HepG2 (cell line): Measurements from ENCODE around the gene MXD1. TPM values are rescaled to one million over a fixed set of nuclear protein-coding genes. Genes with fewer than 3 reads are reported as not detected.

Experiments
- CEBPG ChIP-seq: IDR thresholded peaks from 2 replicates; pipeline ENCODE4 v1.6.1; 2016
- HHEX ChIP-seq: IDR thresholded peaks from 2 replicates; pipeline ENCODE4 v1.6.1; 2016; ENCODE audit warnings: control low read depth
- IKZF4 ChIP-seq: sonication (generic); formaldehyde crosslinking; IDR thresholded peaks from 2 replicates; pipeline ENCODE4 v1.5.1; 2020; ENCODE audit warnings: borderline replicate concordance, mild to moderate bottlenecking, low read depth, missing genetic modification reagents; ENCODE audit errors: not compliant biosample characterization
- RBM39 ChIP-seq: fragments of 200-400 bp; formaldehyde crosslinking; IDR thresholded peaks from one replicate; pipeline ENCODE4 v1.6.1; 2018; ENCODE audit warnings: antibody characterized with exemption, mild to moderate bottlenecking, low read depth, low read length; ENCODE audit not compliant: poor library complexity, severe bottlenecking
- RFX5 ChIP-seq: IDR thresholded peaks from 2 replicates; pipeline ENCODE4 v1.6.1; 2011; ENCODE audit warnings: low read depth, low read length, improper control_type of control experiment
- SALL2 ChIP-seq: sonication (generic); formaldehyde crosslinking; IDR thresholded peaks from 2 replicates; pipeline ENCODE4 v1.8.1; 2023; ENCODE audit warnings: mild to moderate bottlenecking, missing genetic modification reagents, inconsistent platforms
- SMAD9 ChIP-seq: sonication (generic); formaldehyde crosslinking; IDR thresholded peaks from 2 replicates; pipeline ENCODE4 v1.5.1; 2020; ENCODE audit warnings: mild to moderate bottlenecking, missing genetic modification reagents
- SMARCC2 ChIP-seq: fragments of 450-650 bp; IDR thresholded peaks from 2 replicates; pipeline ENCODE4 v1.6.1; 2017; ENCODE audit warnings: antibody characterized with exemption, mild to moderate bottlenecking
- TARDBP ChIP-seq: sonication (generic); formaldehyde crosslinking; IDR thresholded peaks from 2 replicates; pipeline ENCODE4 v1.8.0; 2022; ENCODE audit warnings: mild to moderate bottlenecking, missing genetic modification reagents
- XRCC5 ChIP-seq: fragments of 200-400 bp; formaldehyde crosslinking; optimal IDR thresholded peaks from 2 replicates; pipeline ENCODE3; 2017; ENCODE audit warnings: mild to moderate bottlenecking, low read length
- YEATS2 ChIP-seq: sonication (generic); formaldehyde crosslinking; IDR thresholded peaks from 2 replicates; pipeline ENCODE4 v1.4.0; 2020; ENCODE audit warnings: missing genetic modification reagents, borderline replicate concordance
- ZBTB7B ChIP-seq: sonication (generic); formaldehyde crosslinking; IDR thresholded peaks from 2 replicates; pipeline ENCODE4 v1.4.0; 2020; ENCODE audit warnings: missing genetic modification reagents
- ZNF3 ChIP-seq: IDR thresholded peaks from 2 replicates; pipeline ENCODE4 v1.7.0; 2017; ENCODE audit warnings: inconsistent platforms
- ZNF503 ChIP-seq: sonication (generic); formaldehyde crosslinking; IDR thresholded peaks from 2 replicates; pipeline ENCODE4 v1.4.0; 2020; ENCODE audit warnings: missing genetic modification reagents
- ZNF530 ChIP-seq: sonication (generic); formaldehyde crosslinking; IDR thresholded peaks from 2 replicates; pipeline ENCODE4 v1.5.0; 2020; ENCODE audit warnings: low read depth, mild to moderate bottlenecking, missing genetic modification reagents
- ZNF772 ChIP-seq: sonication (generic); formaldehyde crosslinking; IDR thresholded peaks from 2 replicates; pipeline ENCODE4 v1.5.0; 2020; ENCODE audit warnings: mild to moderate bottlenecking, missing genetic modification reagents
- ZNF776 ChIP-seq: sonication (generic); formaldehyde crosslinking; IDR thresholded peaks from 2 replicates; pipeline ENCODE4 v1.4.0; 2020; ENCODE audit warnings: mild to moderate bottlenecking, missing genetic modification reagents
- ZNF83 ChIP-seq: sonication (generic); formaldehyde crosslinking; IDR thresholded peaks from 2 replicates; pipeline ENCODE4 v1.4.0; 2020; ENCODE audit warnings: missing genetic modification reagents, mild to moderate bottlenecking, borderline replicate concordance
- ZNF839 ChIP-seq: sonication (generic); formaldehyde crosslinking; IDR thresholded peaks from 2 replicates; pipeline ENCODE4 v1.4.0; 2020; ENCODE audit warnings: missing genetic modification reagents, mild to moderate bottlenecking, borderline replicate concordance
- polyA plus RNA-seq, 8 experiments: library from polyadenylated mRNA; depleted of rRNA in 3 of 8; stranded (reverse) in 7 of 8; unstranded in 1 of 8; fragments of >200 nt; fragmentation: Illumina TruSeq in 4 of 8; extraction: Trizol in 4 of 8; gene quantifications; 2 replicates each; pipeline versions ENCODE4 v1.2.1 to v1.2.3, GENCODE V29; 2011 to 2016; ENCODE audit warnings: low read depth in 4 of 8, missing spikeins in 1 of 8, mixed read lengths in 1 of 8; ENCODE audit not compliant: insufficient read depth in 1 of 8
- total RNA-seq, 5 experiments: library from RNA; depleted of rRNA; stranded (reverse); fragments of >200 nt; fragmentation: Illumina TruSeq; extraction: Trizol; gene quantifications; 2 replicates each; pipeline ENCODE4 v1.2.3, GENCODE V29; 2016; ENCODE audit warnings: low read depth in 1 of 5
- TF ChIP-seq, protein P1 (sequence below): sonication (generic); formaldehyde crosslinking; IDR thresholded peaks from 2 replicates; pipeline ENCODE4 v1.4.0; 2020; ENCODE audit warnings: missing genetic modification reagents, mild to moderate bottlenecking, borderline replicate concordance
- TF ChIP-seq, protein P2 (sequence below): sonication (generic); formaldehyde crosslinking; IDR thresholded peaks from 2 replicates; pipeline ENCODE4 v1.4.0; 2020; ENCODE audit warnings: missing genetic modification reagents
- TF ChIP-seq, protein P3 (sequence below): sonication (generic); formaldehyde crosslinking; IDR thresholded peaks from 2 replicates; pipeline ENCODE4 v1.8.0; 2022; ENCODE audit warnings: missing genetic modification reagents, mild to moderate bottlenecking, borderline replicate concordance

Gene MXD1
- total and polyA plus RNA-seq, 2 of the 13 experiments (the other 11 are each of a cell fraction or from before 2014, with no cell fraction given) = 6.4 to 14.9 TPM

GRCh38 chr2:69948032-69948962, 33.4 kb downstream of the MXD1 start (continued):
- TF ChIP-seq, protein P1, sequence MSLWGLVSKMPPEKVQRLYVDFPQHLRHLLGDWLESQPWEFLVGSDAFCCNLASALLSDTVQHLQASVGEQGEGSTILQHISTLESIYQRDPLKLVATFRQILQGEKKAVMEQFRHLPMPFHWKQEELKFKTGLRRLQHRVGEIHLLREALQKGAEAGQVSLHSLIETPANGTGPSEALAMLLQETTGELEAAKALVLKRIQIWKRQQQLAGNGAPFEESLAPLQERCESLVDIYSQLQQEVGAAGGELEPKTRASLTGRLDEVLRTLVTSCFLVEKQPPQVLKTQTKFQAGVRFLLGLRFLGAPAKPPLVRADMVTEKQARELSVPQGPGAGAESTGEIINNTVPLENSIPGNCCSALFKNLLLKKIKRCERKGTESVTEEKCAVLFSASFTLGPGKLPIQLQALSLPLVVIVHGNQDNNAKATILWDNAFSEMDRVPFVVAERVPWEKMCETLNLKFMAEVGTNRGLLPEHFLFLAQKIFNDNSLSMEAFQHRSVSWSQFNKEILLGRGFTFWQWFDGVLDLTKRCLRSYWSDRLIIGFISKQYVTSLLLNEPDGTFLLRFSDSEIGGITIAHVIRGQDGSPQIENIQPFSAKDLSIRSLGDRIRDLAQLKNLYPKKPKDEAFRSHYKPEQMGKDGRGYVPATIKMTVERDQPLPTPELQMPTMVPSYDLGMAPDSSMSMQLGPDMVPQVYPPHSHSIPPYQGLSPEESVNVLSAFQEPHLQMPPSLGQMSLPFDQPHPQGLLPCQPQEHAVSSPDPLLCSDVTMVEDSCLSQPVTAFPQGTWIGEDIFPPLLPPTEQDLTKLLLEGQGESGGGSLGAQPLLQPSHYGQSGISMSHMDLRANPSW (CRISPR knock-in tag) = no peak
- TF ChIP-seq XRCC5 (no peak), ZNF3 (CRISPR knock-in tag) (no peak), ZNF530 (CRISPR knock-in tag) (no peak), TARDBP (CRISPR knock-in tag) (peak; percentile 23; the same call in 1 of the 2 replicates), IKZF4 (CRISPR knock-in tag) (no peak), RBM39 (no peak), RFX5 (no peak), SMARCC2 (no peak), ZNF772 (CRISPR knock-in tag) (no peak), CEBPG (CRISPR knock-in tag) (peak; percentile 42; the same call in 1 of the 2 replicates), ZNF503 (CRISPR knock-in tag) (no peak), ZNF839 (CRISPR knock-in tag) (peak; percentile 81; the same call in 1 of the 2 replicates), HHEX (no peak), SMAD9 (CRISPR knock-in tag) (no peak), YEATS2 (CRISPR knock-in tag) (no peak), SALL2 (no peak; the same call in 1 of the 2 replicates), ZNF83 (CRISPR knock-in tag) (0 out of 2 replicates have a peak, but pooled peaks have one; percentile 56), ZBTB7B (CRISPR knock-in tag) (peak; percentile 64), ZNF776 (CRISPR knock-in tag) (no peak)
- TF ChIP-seq, protein P2, sequence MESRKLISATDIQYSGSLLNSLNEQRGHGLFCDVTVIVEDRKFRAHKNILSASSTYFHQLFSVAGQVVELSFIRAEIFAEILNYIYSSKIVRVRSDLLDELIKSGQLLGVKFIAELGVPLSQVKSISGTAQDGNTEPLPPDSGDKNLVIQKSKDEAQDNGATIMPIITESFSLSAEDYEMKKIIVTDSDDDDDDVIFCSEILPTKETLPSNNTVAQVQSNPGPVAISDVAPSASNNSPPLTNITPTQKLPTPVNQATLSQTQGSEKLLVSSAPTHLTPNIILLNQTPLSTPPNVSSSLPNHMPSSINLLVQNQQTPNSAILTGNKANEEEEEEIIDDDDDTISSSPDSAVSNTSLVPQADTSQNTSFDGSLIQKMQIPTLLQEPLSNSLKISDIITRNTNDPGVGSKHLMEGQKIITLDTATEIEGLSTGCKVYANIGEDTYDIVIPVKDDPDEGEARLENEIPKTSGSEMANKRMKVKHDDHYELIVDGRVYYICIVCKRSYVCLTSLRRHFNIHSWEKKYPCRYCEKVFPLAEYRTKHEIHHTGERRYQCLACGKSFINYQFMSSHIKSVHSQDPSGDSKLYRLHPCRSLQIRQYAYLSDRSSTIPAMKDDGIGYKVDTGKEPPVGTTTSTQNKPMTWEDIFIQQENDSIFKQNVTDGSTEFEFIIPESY = no peak
- TF ChIP-seq, protein P3, sequence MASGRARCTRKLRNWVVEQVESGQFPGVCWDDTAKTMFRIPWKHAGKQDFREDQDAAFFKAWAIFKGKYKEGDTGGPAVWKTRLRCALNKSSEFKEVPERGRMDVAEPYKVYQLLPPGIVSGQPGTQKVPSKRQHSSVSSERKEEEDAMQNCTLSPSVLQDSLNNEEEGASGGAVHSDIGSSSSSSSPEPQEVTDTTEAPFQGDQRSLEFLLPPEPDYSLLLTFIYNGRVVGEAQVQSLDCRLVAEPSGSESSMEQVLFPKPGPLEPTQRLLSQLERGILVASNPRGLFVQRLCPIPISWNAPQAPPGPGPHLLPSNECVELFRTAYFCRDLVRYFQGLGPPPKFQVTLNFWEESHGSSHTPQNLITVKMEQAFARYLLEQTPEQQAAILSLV = peak; percentile 28; the same call in 1 of the 2 replicates
